Activated CD4-positive, alpha-beta T cell treated with anti-CD3 and anti-CD28 coated beads, Interleukin-2, Interleukin-4, amounts not matched to agents 100 ng/mL and 50 ng/mL, durations not matched to agents 16 hours and 8 hours (primary cell): Measurements from ENCODE around the gene TGFA.

Experiments
- DNase-seq: peaks from one replicate; pipeline ENCODE4 v3.0.0-alpha.2; 2020; ENCODE audit warnings: low spot score

Gene TGFA

DNA sequence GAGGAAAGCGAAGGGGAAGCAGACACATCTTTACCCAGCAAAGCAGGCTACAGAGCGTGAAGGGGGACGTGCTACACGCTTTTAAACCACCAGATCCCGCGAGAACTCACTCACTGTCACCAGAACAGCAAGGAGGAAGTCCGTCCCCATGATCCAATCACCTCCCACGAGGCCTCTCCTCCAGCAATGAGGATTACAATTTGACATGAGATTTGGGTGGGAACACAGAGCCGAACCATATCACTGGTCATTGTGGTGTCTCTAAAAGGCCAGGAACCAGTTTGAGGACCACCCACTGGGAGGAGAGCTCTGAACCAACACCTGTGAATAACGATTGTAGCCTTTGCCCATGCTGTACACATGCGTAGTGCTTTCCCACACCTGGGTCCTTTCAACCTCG, 135.1 kb downstream of the TGFA start:
- DNase-seq: no peak

GRCh38 chr2:70417011-70417410, 136.6 kb downstream of the TGFA start:
- no peak for DNase-seq

DNA sequence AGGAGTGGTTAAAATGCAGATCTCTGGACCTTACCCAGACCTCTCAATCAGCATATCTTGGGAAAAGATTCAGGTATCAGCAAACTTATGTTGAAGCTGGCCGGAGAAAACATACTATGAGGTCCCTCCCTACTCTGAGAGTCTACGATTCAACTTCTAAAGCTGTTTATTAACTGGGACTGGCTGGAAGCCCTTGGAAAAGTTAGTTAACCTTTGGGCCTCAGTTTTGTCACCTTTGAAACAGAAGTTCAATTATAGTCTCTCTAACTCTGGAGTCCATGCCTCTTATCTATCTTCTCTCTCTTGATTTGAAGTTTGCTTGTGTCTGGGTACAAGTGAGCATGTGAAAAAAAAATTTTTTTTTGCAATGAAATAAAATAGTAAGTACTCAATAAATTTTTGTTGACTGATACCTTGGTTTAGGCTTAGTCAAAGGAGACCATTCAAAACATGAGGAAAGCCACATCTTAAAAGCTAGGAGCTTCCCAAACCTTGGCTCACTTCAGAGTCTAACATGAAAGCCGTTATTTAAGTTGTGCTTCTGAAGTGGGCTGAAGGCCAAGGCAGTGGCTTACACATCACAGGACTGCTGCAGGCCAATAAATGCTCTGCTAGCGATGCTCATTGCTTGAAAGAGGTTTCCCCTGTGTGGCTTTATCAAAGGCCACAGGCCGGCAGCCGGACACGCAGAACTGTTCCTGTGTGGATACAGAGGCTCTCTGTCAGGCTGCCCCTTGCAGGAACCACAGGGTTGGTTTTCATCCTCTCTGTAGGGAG, 141.1 kb downstream of the TGFA start:
- DNase-seq: no peak

DNA sequence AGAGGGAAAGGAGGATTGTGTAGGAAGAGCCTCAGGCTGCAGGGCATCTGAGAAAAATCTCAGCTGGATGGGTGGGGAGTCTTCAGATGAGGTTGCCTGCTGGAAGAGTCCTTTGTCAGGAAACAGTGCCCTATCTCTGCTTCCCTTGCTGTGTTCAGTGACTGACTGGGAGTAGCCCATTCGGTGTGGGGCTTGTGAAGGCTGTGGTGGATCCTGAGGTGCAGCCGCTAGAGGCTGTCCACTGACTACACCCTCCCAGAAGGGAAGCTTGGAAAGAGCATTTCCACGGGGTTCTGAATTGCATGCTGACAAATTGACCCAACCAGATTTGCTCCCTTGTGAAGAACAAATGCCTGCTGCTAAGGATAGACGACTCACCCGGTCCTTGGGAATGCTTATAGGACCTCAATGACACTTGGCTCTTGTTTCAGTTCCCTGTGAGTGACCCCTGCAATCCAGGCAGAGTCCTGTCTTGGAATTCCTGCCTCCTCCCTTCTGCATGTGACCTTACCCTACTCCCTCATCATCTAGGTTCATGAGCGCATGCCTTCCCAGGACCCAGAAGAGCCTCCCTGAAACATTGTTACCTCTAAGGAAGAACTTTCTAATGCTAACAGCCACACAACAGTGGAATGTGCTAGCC, 142.0 kb downstream of the TGFA start:
- no peak for DNase-seq

GRCh38 chr2:70403267-70404053, 150.2 kb downstream of the TGFA start:
- DNase-seq: no peak

DNA sequence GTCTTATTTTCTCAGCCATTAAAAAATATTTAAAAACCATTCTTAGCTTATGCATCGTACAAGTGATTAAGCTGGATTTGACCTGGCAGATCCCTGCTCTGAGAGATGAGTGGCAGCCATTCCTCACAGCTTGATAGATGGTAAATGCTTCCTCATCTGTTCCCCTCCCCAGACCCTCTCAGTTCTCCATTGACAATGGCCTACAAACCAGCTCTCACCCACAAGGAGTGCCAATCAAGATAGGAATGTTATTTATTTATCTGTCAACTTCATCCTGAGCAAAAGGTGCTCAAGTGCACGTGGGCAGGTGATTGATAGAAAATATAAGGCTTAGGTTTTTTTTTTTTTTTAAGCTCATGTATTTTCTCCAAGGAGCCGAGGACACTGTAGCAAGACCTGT, 153.1 kb downstream of the TGFA start:
- no peak for DNase-seq

GRCh38 chr2:70399046-70399445, 154.6 kb downstream of the TGFA start:
- DNase-seq: no peak
